Uterus (tissue), 4 donors: ENCODE results near the gene SNX27. TPM values are rescaled to one million over a fixed set of nuclear protein-coding genes. Genes with fewer than 3 reads are reported as not detected.
A peak's percentile ranks its signal among the peaks of the same experiment; 100 is the strongest.

Source experiments
- DNase-seq, 2 donors: peaks; one replicate each; pipeline ENCODE4 v3.0.0-alpha.2; 2019 to 2020
- H3K27ac ChIP-seq, 2 donors: fragments of 200-600 bp; sonication (generic); 1 replicate in 1 of 2; 2 replicates in 1 of 2; pipeline ENCODE4 v1.5.1; 2016 to 2018
- H3K27me3 ChIP-seq, 2 donors: fragments of 200-600 bp; sonication (generic); one replicate each; pipeline ENCODE4 v1.5.1; 2018 to 2019; ENCODE audit warnings: control low read depth in 1 of 2
- H3K36me3 ChIP-seq, 2 donors: fragments of 200-600 bp; sonication (generic); one replicate each; pipeline ENCODE4 v1.5.1; 2019; ENCODE audit warnings: control low read depth in 1 of 2
- H3K4me1 ChIP-seq, 2 donors: fragments of 200-600 bp; sonication (generic); one replicate each; pipeline ENCODE4 v1.5.1; 2018 to 2019; ENCODE audit warnings: control low read depth in 1 of 2
- H3K4me3 ChIP-seq, 2 donors: fragments of 200-600 bp; sonication (generic); 1 replicate in 1 of 2; 2 replicates in 1 of 2; pipeline ENCODE4 v1.5.1; 2018 to 2019; ENCODE audit warnings: mild to moderate bottlenecking in 1 of 2
- H3K9me3 ChIP-seq, 2 donors: fragments of 200-600 bp; sonication (generic); one replicate each; pipeline ENCODE4 v1.5.1; 2019; ENCODE audit warnings: control low read depth in 1 of 2
- CTCF ChIP-seq, 4 experiments: fragments of 200-600 bp in 2 of 4; fragments of 450-650 bp in 2 of 4; sonication (generic) in 2 of 4; IDR thresholded peaks; one replicate each; pipeline ENCODE4 v1.5.1; 2016 to 2019; ENCODE audit warnings: antibody characterized with exemption in 4 of 4, mild to moderate bottlenecking in 2 of 4, moderate library complexity in 1 of 4
- POLR2A ChIP-seq, 2 donors: fragments of 450-650 bp; IDR thresholded peaks; one replicate each; pipeline ENCODE4 v1.6.1; 2016; ENCODE audit warnings: antibody characterized with exemption in 2 of 2, mild to moderate bottlenecking in 1 of 2, moderate library complexity in 1 of 2
- intact Hi-C: fragments of 100-400 bp; cut with DNase I; formaldehyde crosslinking; loops from one replicate; pipeline ENCODE4 v1.15.1; 2023; ENCODE audit warnings: low total_unique reads
- total RNA-seq, 4 donors: library from RNA; depleted of rRNA in 3 of 4; stranded (reverse); fragments of >200 nt in 3 of 4; gene quantifications; one replicate each; pipeline versions ENCODE4 v1.1.0 to v1.2.4, GENCODE V29; 2014 to 2023
- donor health status: DM: yes; HTN: yes; CAD: no.

Gene SNX27
- total RNA-seq, 4 donors from 2014 or later, result 22.3 to 52.7 (median 42.4) TPM

- Histone ChIP-seq H3K27me3 (no peaks in the 10 kb centered on the region), H3K4me3 (peak overlapping the region; percentile 94 to 98), H3K36me3 (no peaks in the 10 kb centered on the region), H3K4me1 (peaks cover 0 to 4% of the 10 kb centered on the region in 2 donors), H3K9me3 (no peaks in the 10 kb centered on the region), H3K27ac (peak overlapping the region; percentile 92 to 97)
- intact Hi-C loops, result no loop called here
- TF ChIP-seq POLR2A (IDR thresholded peaks at IDR 0.05) (no peak), CTCF (IDR thresholded peaks at IDR 0.05) (no peak)
- DNase-seq, result peak; percentile 48 to 50
These were observed 841 bp downstream of the SNX27 start for GRCh38 chr1:151612501-151613281.

GRCh38 chr1:151613282-151613780, 1.5 kb downstream of the SNX27 start:
- H3K36me3 ChIP-seq, result no peaks in the 10 kb centered on the region
- H3K9me3 ChIP-seq, result no peaks in the 10 kb centered on the region
- TF ChIP-seq CTCF (IDR thresholded peaks at IDR 0.05) (no peak), POLR2A (IDR thresholded peaks at IDR 0.05) (no peak)
- peak overlapping the region; percentile 94 to 98 for H3K4me3 ChIP-seq
- peak overlapping the region; percentile 92 to 97 for H3K27ac ChIP-seq
- intact Hi-C loops, result no loop called here
- no peak for DNase-seq
- no peaks in the 10 kb centered on the region for H3K27me3 ChIP-seq
- H3K4me1 ChIP-seq, result peaks cover 0 to 4% of the 10 kb centered on the region in 2 donors

- Histone ChIP-seq H3K27me3 (no peaks in the 10 kb centered on the region), H3K4me1 (peaks cover 0 to 4% of the 10 kb centered on the region in 2 donors), H3K36me3 (no peaks in the 10 kb centered on the region), H3K9me3 (no peaks in the 10 kb centered on the region), H3K4me3 (no peak overlapping the region), H3K27ac (peak overlapping the region in 1 of 2 donors; percentile 17)
- TF ChIP-seq POLR2A (IDR thresholded peaks at IDR 0.05) (no peak), CTCF (IDR thresholded peaks at IDR 0.05) (no peak)
- intact Hi-C loops, result no loop called here
- no peak for DNase-seq
These were observed 4.1 kb downstream of the SNX27 start for GRCh38 chr1:151615711-151616504.

GRCh38 chr1:151616505-151616849, 4.6 kb downstream of the SNX27 start:
- no peak for DNase-seq
- Histone ChIP-seq H3K27ac (peak overlapping the region in 1 of 2 donors; percentile 17), H3K4me1 (no peaks in the 10 kb centered on the region), H3K4me3 (no peak overlapping the region), H3K9me3 (no peaks in the 10 kb centered on the region), H3K27me3 (no peaks in the 10 kb centered on the region), H3K36me3 (no peaks in the 10 kb centered on the region)
- intact Hi-C loops, result no loop called here
- TF ChIP-seq CTCF (IDR thresholded peaks at IDR 0.05) (no peak), POLR2A (IDR thresholded peaks at IDR 0.05) (no peak)

GRCh38 chr1:151618003-151618402, 6.2 kb downstream of the SNX27 start:
- no peak for DNase-seq
- intact Hi-C loops, result no loop called here
- no peak for TF ChIP-seq CTCF (IDR thresholded peaks at IDR 0.05)
- TF ChIP-seq POLR2A (IDR thresholded peaks at IDR 0.05), result no peak
- Histone ChIP-seq H3K36me3 (no peaks in the 10 kb centered on the region), H3K4me1 (no peaks in the 10 kb centered on the region), H3K4me3 (no peak overlapping the region), H3K9me3 (no peaks in the 10 kb centered on the region), H3K27ac (no peak overlapping the region), H3K27me3 (no peaks in the 10 kb centered on the region)
